ENCODE measurements around the gene PRKCD. TPM values are rescaled to one million over a fixed set of nuclear protein-coding genes. Genes with fewer than 3 reads are reported as not detected.
A peak's percentile ranks its signal among the peaks of the same experiment; 100 is the strongest.

The PRKCD gene
- total RNA-seq, 1 donor from 2014 or later: 3.9 TPM

DNA sequence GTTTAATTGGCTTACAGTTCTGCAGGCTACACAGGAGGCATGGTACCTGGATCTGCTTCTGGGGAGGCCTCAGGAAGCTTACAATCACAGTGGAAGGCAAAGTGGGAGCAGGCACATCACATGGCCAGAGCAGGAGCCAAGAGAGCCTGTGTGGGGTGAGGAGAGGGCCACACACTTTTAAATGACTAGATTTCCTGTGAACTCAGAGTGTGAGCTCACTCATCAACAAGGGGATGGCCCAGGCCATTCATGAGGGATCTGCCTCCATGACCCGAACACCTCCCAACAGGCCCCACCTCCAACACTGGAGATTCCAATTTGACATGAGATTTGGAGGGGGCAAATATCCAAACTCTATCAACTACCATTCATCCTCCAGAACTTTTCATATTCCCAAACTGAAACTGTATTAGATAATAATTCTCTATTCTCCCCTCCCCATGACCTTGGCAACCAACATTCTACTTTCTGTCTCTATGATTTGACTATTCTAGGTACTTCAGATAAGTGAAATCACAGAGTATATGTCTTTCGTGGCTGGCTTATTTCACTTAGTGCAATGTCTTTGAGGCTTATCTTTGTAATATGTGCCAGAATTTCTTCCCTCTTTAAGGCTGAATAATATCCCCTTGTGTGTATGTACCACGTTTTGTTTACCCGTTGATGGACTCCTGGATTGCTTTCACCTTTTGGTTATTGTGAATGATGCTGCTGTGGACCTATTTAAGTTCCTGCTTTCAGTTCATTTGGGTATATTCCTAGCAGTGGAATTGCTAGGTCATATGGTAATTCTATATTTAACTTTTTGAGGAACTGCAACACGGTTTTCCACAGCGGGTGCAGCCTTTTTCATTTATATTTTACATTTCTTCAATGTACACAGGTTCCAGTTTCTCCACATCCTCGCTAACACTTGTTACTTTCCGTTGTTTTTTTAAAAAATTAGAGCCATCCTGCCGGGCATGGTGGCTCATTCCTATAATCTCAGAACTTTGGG is 51.0 kb downstream of the PRKCD start:
- Histone ChIP-seq H3K36me3 (ENCODE audit: control insufficient read depth, insufficient read depth, low read length) (no peaks in the 10 kb centered on the region), H3K4me3 (ENCODE audit: low read depth, low read length) (no peak overlapping the region), H3K27me3 (ENCODE audit: control insufficient read depth, insufficient read depth, low read length) (no peaks in the 10 kb centered on the region)
- TF ChIP-seq, protein P1, sequence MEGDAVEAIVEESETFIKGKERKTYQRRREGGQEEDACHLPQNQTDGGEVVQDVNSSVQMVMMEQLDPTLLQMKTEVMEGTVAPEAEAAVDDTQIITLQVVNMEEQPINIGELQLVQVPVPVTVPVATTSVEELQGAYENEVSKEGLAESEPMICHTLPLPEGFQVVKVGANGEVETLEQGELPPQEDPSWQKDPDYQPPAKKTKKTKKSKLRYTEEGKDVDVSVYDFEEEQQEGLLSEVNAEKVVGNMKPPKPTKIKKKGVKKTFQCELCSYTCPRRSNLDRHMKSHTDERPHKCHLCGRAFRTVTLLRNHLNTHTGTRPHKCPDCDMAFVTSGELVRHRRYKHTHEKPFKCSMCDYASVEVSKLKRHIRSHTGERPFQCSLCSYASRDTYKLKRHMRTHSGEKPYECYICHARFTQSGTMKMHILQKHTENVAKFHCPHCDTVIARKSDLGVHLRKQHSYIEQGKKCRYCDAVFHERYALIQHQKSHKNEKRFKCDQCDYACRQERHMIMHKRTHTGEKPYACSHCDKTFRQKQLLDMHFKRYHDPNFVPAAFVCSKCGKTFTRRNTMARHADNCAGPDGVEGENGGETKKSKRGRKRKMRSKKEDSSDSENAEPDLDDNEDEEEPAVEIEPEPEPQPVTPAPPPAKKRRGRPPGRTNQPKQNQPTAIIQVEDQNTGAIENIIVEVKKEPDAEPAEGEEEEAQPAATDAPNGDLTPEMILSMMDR (IDR thresholded peaks at IDR 0.05; ENCODE audit: insufficient read depth, low read length, severe bottlenecking): no peak
- FAIRE-seq (no peak), DNase-seq (ENCODE audit: low read depth) (peak; percentile 38)

DNA sequence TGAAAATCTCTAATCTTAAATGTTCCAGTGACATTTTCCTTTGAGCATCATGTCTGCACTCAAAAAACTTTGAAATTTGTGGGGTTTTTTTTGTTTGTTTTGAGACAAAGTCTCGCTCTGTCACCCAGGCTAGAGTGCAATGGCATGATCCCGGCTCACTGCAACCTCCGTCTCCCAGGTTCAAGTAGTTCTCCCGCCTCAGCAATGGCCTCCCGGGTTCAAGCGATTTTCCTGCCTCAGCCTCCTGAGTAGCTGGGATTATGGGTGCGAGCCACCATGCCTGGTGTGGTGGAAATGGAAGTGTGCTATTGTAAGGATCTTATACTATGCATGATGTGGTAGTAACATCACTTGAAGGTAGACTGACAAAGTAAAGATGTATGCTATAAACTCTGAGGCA is 52.3 kb downstream of the PRKCD start:
- Histone ChIP-seq H3K27me3 (ENCODE audit: control insufficient read depth, insufficient read depth, low read length) (no peaks in the 10 kb centered on the region), H3K4me3 (ENCODE audit: low read depth, low read length) (no peak overlapping the region), H3K36me3 (ENCODE audit: control insufficient read depth, insufficient read depth, low read length) (no peaks in the 10 kb centered on the region)
- FAIRE-seq (no peak), DNase-seq (ENCODE audit: low read depth) (no peak)
- TF ChIP-seq, protein P1 (IDR thresholded peaks at IDR 0.05; ENCODE audit: insufficient read depth, low read length, severe bottlenecking): no peak

DNA sequence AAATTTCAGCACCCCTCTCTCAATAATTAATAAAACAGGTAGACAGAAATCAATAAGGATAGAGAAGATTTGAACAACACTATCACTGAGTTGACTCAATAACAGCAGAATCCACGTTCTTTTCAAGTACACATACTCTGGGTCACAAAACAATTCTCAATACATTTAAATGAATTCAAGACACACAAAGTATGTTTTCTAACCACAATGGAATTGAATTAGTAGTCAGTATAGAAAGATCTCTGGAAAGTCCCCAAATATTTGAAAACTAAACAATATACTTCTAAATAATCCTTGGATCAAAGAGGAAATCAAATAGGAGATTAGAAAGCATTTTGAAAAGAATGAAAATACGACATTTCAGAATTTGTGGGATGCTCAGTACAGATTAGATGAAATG is 54.8 kb downstream of the PRKCD start:
- TF ChIP-seq, protein P1 (IDR thresholded peaks at IDR 0.05; ENCODE audit: insufficient read depth, low read length, severe bottlenecking): no peak
- FAIRE-seq (no peak), DNase-seq (ENCODE audit: low read depth) (no peak)
- no peak overlapping the region for H3K4me3 ChIP-seq (ENCODE audit: low read depth, low read length)
- no peaks in the 10 kb centered on the region for H3K27me3 ChIP-seq (ENCODE audit: control insufficient read depth, insufficient read depth, low read length)
- H3K36me3 ChIP-seq (ENCODE audit: control insufficient read depth, insufficient read depth, low read length): no peaks in the 10 kb centered on the region

DNA sequence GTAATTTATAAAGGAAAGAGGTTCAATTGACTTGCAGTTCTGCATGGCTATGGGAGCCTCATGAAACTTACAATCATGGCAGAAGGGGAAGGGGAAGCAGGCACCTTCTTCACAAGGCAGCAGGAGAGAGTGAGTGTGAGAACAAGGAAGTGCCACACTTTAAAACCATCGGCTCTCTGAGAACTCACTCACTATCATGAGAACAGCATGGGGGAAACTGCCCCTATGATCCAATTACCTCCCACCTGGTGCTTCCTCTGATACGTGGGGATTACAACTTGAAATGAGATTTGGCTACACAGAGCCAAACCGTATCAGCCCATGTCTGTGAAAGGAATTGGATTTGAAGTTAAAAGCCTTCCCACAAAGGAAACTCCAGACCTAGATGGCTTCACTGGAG is 55.7 kb downstream of the PRKCD start:
- H3K27me3 ChIP-seq (ENCODE audit: control insufficient read depth, insufficient read depth, low read length): no peaks in the 10 kb centered on the region
- no peak overlapping the region for H3K4me3 ChIP-seq (ENCODE audit: low read depth, low read length)
- DNase-seq (ENCODE audit: low read depth) (no peak), FAIRE-seq (no peak)
- no peaks in the 10 kb centered on the region for H3K36me3 ChIP-seq (ENCODE audit: control insufficient read depth, insufficient read depth, low read length)
- TF ChIP-seq, protein P1 (IDR thresholded peaks at IDR 0.05; ENCODE audit: insufficient read depth, low read length, severe bottlenecking): no peak

DNA sequence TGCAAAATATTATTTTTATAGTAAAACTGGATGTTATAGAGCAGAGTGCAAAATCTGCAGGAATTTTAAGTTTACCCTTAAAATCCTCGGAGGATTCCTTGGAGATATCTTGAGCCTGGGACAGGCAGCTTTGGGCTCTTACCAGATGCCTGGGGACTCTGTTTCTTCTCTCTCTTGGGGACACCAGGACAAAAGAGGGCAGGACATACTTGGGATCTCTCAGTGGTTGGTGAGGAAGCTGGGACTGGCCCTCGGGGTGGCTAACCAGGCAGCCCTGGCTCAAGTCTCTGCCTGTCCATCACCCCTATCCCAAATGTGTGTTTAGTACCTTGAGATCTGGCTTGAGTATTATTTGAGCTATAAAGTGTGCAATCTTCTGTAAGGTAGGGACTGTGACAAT is 56.2 kb downstream of the PRKCD start:
- H3K27me3 ChIP-seq (ENCODE audit: control insufficient read depth, insufficient read depth, low read length): no peaks in the 10 kb centered on the region
- no peaks in the 10 kb centered on the region for H3K36me3 ChIP-seq (ENCODE audit: control insufficient read depth, insufficient read depth, low read length)
- H3K4me3 ChIP-seq (ENCODE audit: low read depth, low read length): no peak overlapping the region
- no peak for FAIRE-seq
- DNase-seq (ENCODE audit: low read depth): no peak
- TF ChIP-seq, protein P1 (IDR thresholded peaks at IDR 0.05; ENCODE audit: insufficient read depth, low read length, severe bottlenecking): no peak

Data from bronchial epithelial cell (primary cell).